ENCODE measurements around the gene LGALS14. TPM values are rescaled to one million over a fixed set of nuclear protein-coding genes. Genes with fewer than 3 reads are reported as not detected.

Gene LGALS14
- polyA plus RNA-seq, 3 donors: not detected

- Histone ChIP-seq H2AFZ (ENCODE audit: insufficient read depth, low read depth, low read length, poor library complexity, severe bottlenecking) (no peak overlapping the region), H3K36me3 (replicated peaks in 1 of 2; ENCODE audit: control insufficient read depth in 1 of 2, insufficient read depth in 2 of 2, low read length in 2 of 2) (no peaks in the 10 kb centered on the region), H3K27me3 (ENCODE audit: control insufficient read depth in 2 of 2, insufficient read depth in 2 of 2, low read length in 2 of 2) (no peaks in the 10 kb centered on the region), H3K4me1 (ENCODE audit: control insufficient read depth in 1 of 2, insufficient read depth in 2 of 2, low read length in 2 of 2) (no peaks in the 10 kb centered on the region), H3K79me2 (ENCODE audit: insufficient read depth, low read length) (no peaks in the 10 kb centered on the region), H3K27ac (ENCODE audit: low read depth in 1 of 2, low read length in 2 of 2) (no peak overlapping the region), H3K9ac (ENCODE audit: insufficient read depth, low read length, poor library complexity, severe bottlenecking) (no peak overlapping the region), H3K4me2 (replicated peaks; ENCODE audit: extremely low read depth, low read length, poor library complexity, severe bottlenecking) (no peak overlapping the region), H4K20me1 (ENCODE audit: insufficient read depth, low read length) (no peaks in the 10 kb centered on the region), H3K4me3 (replicated peaks in 1 of 3; ENCODE audit: low read depth in 2 of 3, low read length in 3 of 3) (no peak overlapping the region), H3K9me3 (replicated peaks in 1 of 2; ENCODE audit: control insufficient read depth in 1 of 2, insufficient read depth in 1 of 2, low read length in 2 of 2) (no peaks in the 10 kb centered on the region)
- Mint-ChIP-seq H3K27ac (no peak overlapping the region), H3K9me3 (no peaks in the 10 kb centered on the region), H3K27me3 (ENCODE audit: low read depth in 3 of 3) (peaks cover 7 to 9% (median 9%) of the 10 kb centered on the region in 3 donors), H3K4me1 (no peaks in the 10 kb centered on the region), H3K4me3 (no peak overlapping the region), H3K36me3 (no peaks in the 10 kb centered on the region)
- 100% methylated on average over 6 of the region's 6 CpGs for WGBS (ENCODE audit: insufficient coverage)
- no peak for DNase-seq
- TF ChIP-seq CTCF (IDR thresholded peaks at IDR 0.05): no peak
- intact Hi-C loops (cut with micrococcal nuclease): no loop called here
These were observed 23.8 kb downstream of the LGALS14 start for GRCh38 chr19:39728040-39728439.

- no CpG with 5 or more reads among the region's 4 CpGs for WGBS (ENCODE audit: insufficient coverage)
These were observed 25.3 kb downstream of the LGALS14 start for GRCh38 chr19:39729594-39729993.

More at GRCh38 chr19:39729594-39729993, 25.3 kb downstream of the LGALS14 start:
- Histone ChIP-seq H3K9ac (ENCODE audit: insufficient read depth, low read length, poor library complexity, severe bottlenecking) (no peak overlapping the region), H4K20me1 (ENCODE audit: insufficient read depth, low read length) (no peaks in the 10 kb centered on the region), H3K36me3 (replicated peaks in 1 of 2; ENCODE audit: control insufficient read depth in 1 of 2, insufficient read depth in 2 of 2, low read length in 2 of 2) (no peaks in the 10 kb centered on the region), H3K27me3 (ENCODE audit: control insufficient read depth in 2 of 2, insufficient read depth in 2 of 2, low read length in 2 of 2) (no peaks in the 10 kb centered on the region), H3K79me2 (ENCODE audit: insufficient read depth, low read length) (no peaks in the 10 kb centered on the region), H3K4me3 (replicated peaks in 1 of 3; ENCODE audit: low read depth in 2 of 3, low read length in 3 of 3) (no peak overlapping the region), H3K4me1 (ENCODE audit: control insufficient read depth in 1 of 2, insufficient read depth in 2 of 2, low read length in 2 of 2) (no peaks in the 10 kb centered on the region), H3K9me3 (replicated peaks in 1 of 2; ENCODE audit: control insufficient read depth in 1 of 2, insufficient read depth in 1 of 2, low read length in 2 of 2) (no peaks in the 10 kb centered on the region), H3K4me2 (replicated peaks; ENCODE audit: extremely low read depth, low read length, poor library complexity, severe bottlenecking) (no peak overlapping the region), H3K27ac (ENCODE audit: low read depth in 1 of 2, low read length in 2 of 2) (no peak overlapping the region), H2AFZ (ENCODE audit: insufficient read depth, low read depth, low read length, poor library complexity, severe bottlenecking) (no peak overlapping the region)
- H3K27me3 Mint-ChIP-seq (ENCODE audit: low read depth in 3 of 3): peaks cover 0 to 10% (median 9%) of the 10 kb centered on the region in 3 donors
- intact Hi-C loops (cut with micrococcal nuclease): no loop called here
- H3K27ac Mint-ChIP-seq: no peak overlapping the region
- no peak for DNase-seq
- no peak overlapping the region for H3K4me3 Mint-ChIP-seq
- TF ChIP-seq CTCF (IDR thresholded peaks at IDR 0.05): no peak
- no peaks in the 10 kb centered on the region for H3K36me3 Mint-ChIP-seq
- H3K9me3 Mint-ChIP-seq: no peaks in the 10 kb centered on the region
- H3K4me1 Mint-ChIP-seq: no peaks in the 10 kb centered on the region
